ENCODE data around the gene GOSR2.

- TF ChIP-seq EZH2 (IDR thresholded peaks at IDR 0.05; ENCODE audit: borderline replicate concordance, low read depth, low read length, severe bottlenecking): no peak
- TF ChIP-seq CTCF (IDR thresholded peaks at IDR 0.05; ENCODE audit: extremely low read depth in 1 of 2, insufficient read depth in 1 of 2, low read depth in 1 of 2, low read length in 2 of 2): no peak
- no peak for TF ChIP-seq POLR2AphosphoS5 (IDR thresholded peaks at IDR 0.05; ENCODE audit: insufficient read depth, low read depth, low read length)
Observed at GRCh38 chr17:46917516-46917915, 5.4 kb upstream of the GOSR2 start.
